GM12878 (cell line): ENCODE results near the gene CD2AP. TPM values are rescaled to one million over a fixed set of nuclear protein-coding genes. Genes with fewer than 3 reads are reported as not detected.

Source experiments
- ATAC-seq: fragments of 200-7000 bp; cut with Tn5 transposase; 3 replicates; pipeline ENCODE4 v1.9.1; 2020; ENCODE audit warnings: mild to moderate bottlenecking, moderate library complexity
- BruUV-seq: library from RNA; stranded (reverse); fragments of 400-500 nt; replicated peaks from 2 replicates; lab custom pipeline; 2021; lab: Mats Ljungman, UMichigan
- CTCF ChIA-PET: fragments of 300-600 bp; sonication (Branson Sonifier 250); formaldehyde crosslinking; extraction: SDS; loops from one replicate; lab custom pipeline; 2021; ENCODE audit warnings: inconsistent platforms; lab: Yijun Ruan, JAX
- POLR2A ChIA-PET: fragments of 350-600 bp; formaldehyde crosslinking; extraction: SDS; loops from one replicate; lab custom pipeline; 2021; ENCODE audit warnings: inconsistent platforms; lab: Charles Lee
- RAD21 ChIA-PET: fragments of 300-600 bp; sonication (Branson Sonifier 250); formaldehyde crosslinking; loops from one replicate; lab custom pipeline; 2023; ENCODE audit warnings: antibody characterized with exemption; ENCODE audit not compliant: unreplicated experiment; lab: Charles Lee
- SMC1A ChIA-PET: fragments of 300-600 bp; sonication (Branson Sonifier 250); formaldehyde crosslinking; loops from one replicate; lab custom pipeline; 2023; ENCODE audit not compliant: unreplicated experiment, uncharacterized antibody; lab: Charles Lee
- DNase-seq: peaks from one replicate; pipeline ENCODE4 v3.0.0-alpha.2; 2011; ENCODE audit warnings: low read depth, low spot score
- FAIRE-seq: peaks from 3 replicates; lab custom pipeline; 2011; peaks lifted over from hg19 to GRCh38; lab: Jason Lieb, UNC
- H2AFZ ChIP-seq: 2 replicates; pipeline ENCODE4 v1.6.0; 2011; ENCODE audit warnings: low read depth, low read length, control low read depth; ENCODE audit not compliant: control insufficient read depth
- H3K27ac ChIP-seq: 2 replicates; pipeline ENCODE4 v1.5.1; 2011; ENCODE audit warnings: control low read depth; ENCODE audit not compliant: control insufficient read depth, insufficient read depth
- H3K27me3 ChIP-seq, 2 experiments: replicated peaks in 1 of 2; 2 replicates each; pipeline versions ENCODE4 v1.6.0 to v1.6.1; 2011; ENCODE audit warnings: low read length in 1 of 2; ENCODE audit not compliant: control insufficient read depth in 2 of 2, insufficient read depth in 2 of 2
- H3K36me3 ChIP-seq, 2 experiments: 2 replicates each; pipeline ENCODE4 v1.5.1; 2011; ENCODE audit warnings: low read length in 1 of 2; ENCODE audit not compliant: control insufficient read depth in 2 of 2, insufficient read depth in 2 of 2
- H3K4me1 ChIP-seq: 2 replicates; pipeline ENCODE4 v1.6.1; 2011; ENCODE audit warnings: mild to moderate bottlenecking, low read length, moderate library complexity, mixed read lengths; ENCODE audit not compliant: control insufficient read depth, insufficient read depth
- H3K4me2 ChIP-seq: 2 replicates; pipeline ENCODE4 v1.6.0; 2011; ENCODE audit warnings: control low read depth; ENCODE audit not compliant: control insufficient read depth, insufficient read depth
- H3K4me3 ChIP-seq: fragments of 200-600 bp; sonication (generic); 2 replicates; pipeline ENCODE4 v1.5.1; 2016
- H3K79me2 ChIP-seq: 2 replicates; pipeline ENCODE4 v1.6.0; 2011; ENCODE audit warnings: low read length; ENCODE audit not compliant: control insufficient read depth, insufficient read depth
- H3K9ac ChIP-seq: 2 replicates; pipeline ENCODE4 v1.8.0; 2011; ENCODE audit warnings: low read length, control low read depth, mixed read lengths; ENCODE audit not compliant: control insufficient read depth, insufficient read depth
- H3K9me3 ChIP-seq: replicated peaks from 3 replicates; pipeline ENCODE4 v1.5.1; 2011; ENCODE audit warnings: mild to moderate bottlenecking, low read length; ENCODE audit not compliant: control insufficient read depth, insufficient read depth
- H4K20me1 ChIP-seq: 2 replicates; pipeline ENCODE4 v1.6.0; 2011; ENCODE audit not compliant: control insufficient read depth, insufficient read depth
- EZH2 ChIP-seq: IDR thresholded peaks from 2 replicates; pipeline ENCODE4 v1.6.1; 2012; ENCODE audit warnings: low read depth, mild to moderate bottlenecking, control low read depth, inconsistent platforms, low read length, borderline replicate concordance; ENCODE audit not compliant: control insufficient read depth
- HDAC6 ChIP-seq: fragments of 200-600 bp; sonication (generic); IDR thresholded peaks from one replicate; pipeline ENCODE4 v1.8.0; 2017; ENCODE audit warnings: antibody characterized with exemption; ENCODE audit not compliant: unreplicated experiment
- LARP7 ChIP-seq: fragments of 450-650 bp; IDR thresholded peaks from 2 replicates; pipeline ENCODE4 v1.6.1; 2017; ENCODE audit warnings: mild to moderate bottlenecking
- NBN ChIP-seq: fragments of 450-650 bp; IDR thresholded peaks from 2 replicates; pipeline ENCODE4 v1.6.1; 2016
- NFIC ChIP-seq: IDR thresholded peaks from 2 replicates; pipeline ENCODE4 v1.6.1; 2012; ENCODE audit warnings: low read depth, mild to moderate bottlenecking, inconsistent platforms, low read length, moderate library complexity
- NFYA ChIP-seq: IDR thresholded peaks from 2 replicates; pipeline ENCODE4 v1.6.1; 2011; ENCODE audit warnings: low read depth, mild to moderate bottlenecking, low read length, improper control_type of control experiment, borderline replicate concordance
- RELA ChIP-seq: fragments of 450-650 bp; IDR thresholded peaks from 2 replicates; pipeline ENCODE4 v1.8.0; 2014; ENCODE audit warnings: borderline replicate concordance; ENCODE audit not compliant: partially characterized antibody
- ZBTB11 ChIP-seq: fragments of 450-650 bp; formaldehyde crosslinking; IDR thresholded peaks from 2 replicates; pipeline ENCODE4 v1.5.0; 2022; ENCODE audit warnings: mild to moderate bottlenecking, missing genetic modification characterization
- WGBS: methylation state at CpG from one replicate; pipeline ENCODE4 v1.1.6; 2016; ENCODE audit warnings: low lambda C conversion rate; ENCODE audit not compliant: insufficient replicate concordance, insufficient coverage; ENCODE audit errors: missing lambda C conversion rate; 5-methylcytosine and 5-hydroxymethylcytosine counted together
- in situ Hi-C: fragments of 300-500 bp; cut with MboI; formaldehyde crosslinking; loops from 9 replicates; pipeline ENCODE4 v1.14.3; 2018; ENCODE audit warnings: mixed read lengths
- intact Hi-C: fragments of 100-400 bp; cut with micrococcal nuclease; formaldehyde crosslinking; loops from one replicate; pipeline ENCODE4 v1.14.2; 2022; ENCODE audit not compliant: unreplicated experiment
- polyA plus RNA-seq, 11 experiments: library from polyadenylated mRNA; depleted of rRNA in 4 of 11; unstranded in 6 of 11; stranded (reverse) in 5 of 11; fragments of >200 nt; fragmentation: Nextera tagmentation in 4 of 11; fragmentation: Illumina TruSeq in 1 of 11; extraction: Ambion mirVana in 4 of 11; extraction: Trizol in 1 of 11; gene quantifications; 1 replicate in 1 of 11; 2 replicates in 10 of 11; pipeline versions ENCODE4 v1.2.1 to v1.2.3, GENCODE V29; 2011 to 2016; ENCODE audit warnings: inconsistent platforms in 2 of 11, missing spikeins in 2 of 11, low read depth in 1 of 11
- total RNA-seq, 4 experiments: library from RNA; depleted of rRNA in 3 of 4; stranded (reverse); fragments of >200 nt in 3 of 4; fragmentation: Illumina TruSeq in 1 of 4; extraction: Trizol in 1 of 4; gene quantifications; 2 replicates each; pipeline versions ENCODE4 v1.2.1 to v1.2.3, GENCODE V29; 2013 to 2021

CD2AP gene
- total and polyA plus RNA-seq, 10 of the 15 experiments (the other 5 are each of a cell fraction or from before 2014, with no cell fraction given) = 5.4 to 46.6 (median 20.9) TPM

GRCh38 chr6:47509937-47510336, 32.3 kb downstream of the CD2AP start:
- no peak overlapping the region for H3K27ac ChIP-seq
- RAD21 ChIA-PET = no interaction called here
- TF ChIP-seq LARP7 = no peak
- TF ChIP-seq EZH2 = no peak
- no peak for TF ChIP-seq HDAC6
- TF ChIP-seq NFYA = no peak
- no peak for TF ChIP-seq ZBTB11 (CRISPR knock-in tag)
- TF ChIP-seq NFIC = no peak
- no peak for TF ChIP-seq RELA
- no peak for TF ChIP-seq NBN
- TF ChIP-seq, all 136 proteins: peak for 0
- WGBS = 95% methylated on average over 1 of the region's 1 CpG
- Histone ChIP-seq H3K9ac (no peak overlapping the region), H3K36me3 (peaks cover 0 to 6% of the 10 kb centered on the region in 2 experiments; a peak in 2 of 4 replicates), H2AFZ (no peak overlapping the region), H3K27me3 (no peaks in the 10 kb centered on the region), H3K9me3 (peaks cover 32% of the 10 kb centered on the region), H3K4me2 (no peak overlapping the region), H4K20me1 (no peaks in the 10 kb centered on the region), H3K79me2 (peaks cover 14% of the 10 kb centered on the region), H3K4me3 (no peak overlapping the region), H3K4me1 (peaks cover 11% of the 10 kb centered on the region)
- ChIA-PET CTCF (interaction anchor here (1.3 kb wide), 1 partner anchor 27 kb away, joined by 6 read pairs; no protein-coding TSS in a partner anchor), SMC1A (interaction anchor here (2.2 kb wide), 1 partner anchor 25 kb away, joined by 7 read pairs; no protein-coding TSS in a partner anchor), POLR2A (no interaction called here)
- no peak for FAIRE-seq
- intact Hi-C loops (no loop called here), in situ Hi-C loops (no loop called here)
- no peak for ATAC-seq
- DNase-seq = no peak
- BruUV-seq = no TSS peak
